Measurements from ENCODE around the gene PSMD13.

The PSMD13 gene

GRCh38 chr11:287821-288477, 51.2 kb downstream of the PSMD13 start:
- no peak for TF ChIP-seq TAF1 (IDR thresholded peaks at IDR 0.05; ENCODE audit: borderline replicate concordance, insufficient read depth, low read length)
- TF ChIP-seq, protein P1, sequence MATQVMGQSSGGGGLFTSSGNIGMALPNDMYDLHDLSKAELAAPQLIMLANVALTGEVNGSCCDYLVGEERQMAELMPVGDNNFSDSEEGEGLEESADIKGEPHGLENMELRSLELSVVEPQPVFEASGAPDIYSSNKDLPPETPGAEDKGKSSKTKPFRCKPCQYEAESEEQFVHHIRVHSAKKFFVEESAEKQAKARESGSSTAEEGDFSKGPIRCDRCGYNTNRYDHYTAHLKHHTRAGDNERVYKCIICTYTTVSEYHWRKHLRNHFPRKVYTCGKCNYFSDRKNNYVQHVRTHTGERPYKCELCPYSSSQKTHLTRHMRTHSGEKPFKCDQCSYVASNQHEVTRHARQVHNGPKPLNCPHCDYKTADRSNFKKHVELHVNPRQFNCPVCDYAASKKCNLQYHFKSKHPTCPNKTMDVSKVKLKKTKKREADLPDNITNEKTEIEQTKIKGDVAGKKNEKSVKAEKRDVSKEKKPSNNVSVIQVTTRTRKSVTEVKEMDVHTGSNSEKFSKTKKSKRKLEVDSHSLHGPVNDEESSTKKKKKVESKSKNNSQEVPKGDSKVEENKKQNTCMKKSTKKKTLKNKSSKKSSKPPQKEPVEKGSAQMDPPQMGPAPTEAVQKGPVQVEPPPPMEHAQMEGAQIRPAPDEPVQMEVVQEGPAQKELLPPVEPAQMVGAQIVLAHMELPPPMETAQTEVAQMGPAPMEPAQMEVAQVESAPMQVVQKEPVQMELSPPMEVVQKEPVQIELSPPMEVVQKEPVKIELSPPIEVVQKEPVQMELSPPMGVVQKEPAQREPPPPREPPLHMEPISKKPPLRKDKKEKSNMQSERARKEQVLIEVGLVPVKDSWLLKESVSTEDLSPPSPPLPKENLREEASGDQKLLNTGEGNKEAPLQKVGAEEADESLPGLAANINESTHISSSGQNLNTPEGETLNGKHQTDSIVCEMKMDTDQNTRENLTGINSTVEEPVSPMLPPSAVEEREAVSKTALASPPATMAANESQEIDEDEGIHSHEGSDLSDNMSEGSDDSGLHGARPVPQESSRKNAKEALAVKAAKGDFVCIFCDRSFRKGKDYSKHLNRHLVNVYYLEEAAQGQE (IDR thresholded peaks at IDR 0.05; ENCODE audit: insufficient read depth in 1 of 2, low read depth in 2 of 2, low read length in 2 of 2) = no peak
- TF ChIP-seq FOXP2 (optimal IDR thresholded peaks at IDR 0.05; ENCODE audit: borderline replicate concordance, extremely low read depth, extremely low read length, insufficient read depth) = no peak

DNA sequence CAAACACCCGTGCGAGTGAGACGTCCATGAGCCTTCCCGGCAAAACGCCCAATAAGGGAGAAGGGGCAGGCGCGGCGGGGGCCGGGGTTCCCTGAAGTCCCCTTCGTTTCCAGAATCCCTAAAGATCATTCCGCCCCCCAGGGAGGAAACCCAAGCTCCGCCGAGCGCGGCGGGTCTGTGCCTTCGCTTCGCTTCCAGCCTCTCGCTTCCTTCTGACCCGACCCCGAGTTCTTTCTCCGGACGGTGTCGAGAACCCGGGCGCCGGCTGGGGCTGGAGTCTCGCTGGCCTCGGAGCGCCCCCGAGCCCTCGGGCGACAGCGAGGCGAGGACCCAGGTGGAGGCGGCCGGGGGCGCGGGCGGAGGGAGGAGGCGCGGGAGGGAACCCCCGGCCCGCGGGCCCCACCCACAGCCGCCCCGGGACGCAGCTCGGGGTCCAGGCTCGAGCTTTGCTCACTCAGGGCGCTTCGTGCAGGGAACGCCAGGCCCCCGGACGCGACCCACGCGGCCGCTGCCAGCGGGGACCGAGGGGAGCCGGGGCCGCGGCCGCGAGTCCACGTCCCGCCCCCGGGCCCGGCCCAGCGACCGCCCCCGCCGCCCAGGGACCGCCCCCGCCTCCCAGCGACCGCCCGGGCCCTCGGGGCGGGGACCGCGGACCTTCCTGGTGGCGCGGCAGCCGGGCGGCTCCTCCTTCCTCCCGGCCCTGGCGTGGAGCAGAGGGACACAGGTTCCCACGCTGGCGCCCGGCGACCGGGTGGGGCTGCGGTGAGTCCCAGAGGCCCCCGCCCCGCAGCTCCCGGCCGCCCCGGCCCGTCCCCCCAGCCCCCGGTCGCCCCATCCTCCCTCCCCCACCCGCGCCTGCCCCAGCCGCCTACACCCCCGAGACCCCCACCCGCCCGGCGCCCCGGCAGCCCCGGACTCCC, 52.0 kb downstream of the PSMD13 start, which contains the start of gene PGGHG:
Gene PGGHG (plus strand): TSS at position 649 of the 920 bp plus-strand sequence. CDS start 691 bp downstream, outside the sequence.
- TF ChIP-seq FOXP2 (optimal IDR thresholded peaks at IDR 0.05; ENCODE audit: borderline replicate concordance, extremely low read depth, extremely low read length, insufficient read depth) (no peak), POLR2AphosphoS5 (IDR thresholded peaks at IDR 0.05; ENCODE audit: low read depth, low read length) (peak; percentile 54; the same call in 1 of the 2 replicates)

- TF ChIP-seq, protein P1 (IDR thresholded peaks at IDR 0.05; ENCODE audit: insufficient read depth in 1 of 2, low read depth in 2 of 2, low read length in 2 of 2) = no peak
- TF ChIP-seq TAF1 (IDR thresholded peaks at IDR 0.05; ENCODE audit: borderline replicate concordance, insufficient read depth, low read length) = no peak
- no peak for TF ChIP-seq FOXP2 (optimal IDR thresholded peaks at IDR 0.05; ENCODE audit: borderline replicate concordance, extremely low read depth, extremely low read length, insufficient read depth)
- no peak for TF ChIP-seq SIN3A (IDR thresholded peaks at IDR 0.05; ENCODE audit: borderline replicate concordance, insufficient read depth, low read length)
- TF ChIP-seq POLR2AphosphoS5 (IDR thresholded peaks at IDR 0.05; ENCODE audit: low read depth, low read length) = no peak
Measured at GRCh38 chr11:289398-289711, 52.6 kb downstream of the PSMD13 start.

GRCh38 chr11:289712-290620, 53.2 kb downstream of the PSMD13 start:
- TF ChIP-seq SIN3A (IDR thresholded peaks at IDR 0.05; ENCODE audit: borderline replicate concordance, insufficient read depth, low read length) (no peak), FOXP2 (optimal IDR thresholded peaks at IDR 0.05; ENCODE audit: borderline replicate concordance, extremely low read depth, extremely low read length, insufficient read depth) (no peak), TAF1 (IDR thresholded peaks at IDR 0.05; ENCODE audit: borderline replicate concordance, insufficient read depth, low read length) (no peak), POLR2AphosphoS5 (IDR thresholded peaks at IDR 0.05; ENCODE audit: low read depth, low read length) (no peak)
- TF ChIP-seq, protein P1 (IDR thresholded peaks at IDR 0.05; ENCODE audit: insufficient read depth in 1 of 2, low read depth in 2 of 2, low read length in 2 of 2) = no peak

DNA sequence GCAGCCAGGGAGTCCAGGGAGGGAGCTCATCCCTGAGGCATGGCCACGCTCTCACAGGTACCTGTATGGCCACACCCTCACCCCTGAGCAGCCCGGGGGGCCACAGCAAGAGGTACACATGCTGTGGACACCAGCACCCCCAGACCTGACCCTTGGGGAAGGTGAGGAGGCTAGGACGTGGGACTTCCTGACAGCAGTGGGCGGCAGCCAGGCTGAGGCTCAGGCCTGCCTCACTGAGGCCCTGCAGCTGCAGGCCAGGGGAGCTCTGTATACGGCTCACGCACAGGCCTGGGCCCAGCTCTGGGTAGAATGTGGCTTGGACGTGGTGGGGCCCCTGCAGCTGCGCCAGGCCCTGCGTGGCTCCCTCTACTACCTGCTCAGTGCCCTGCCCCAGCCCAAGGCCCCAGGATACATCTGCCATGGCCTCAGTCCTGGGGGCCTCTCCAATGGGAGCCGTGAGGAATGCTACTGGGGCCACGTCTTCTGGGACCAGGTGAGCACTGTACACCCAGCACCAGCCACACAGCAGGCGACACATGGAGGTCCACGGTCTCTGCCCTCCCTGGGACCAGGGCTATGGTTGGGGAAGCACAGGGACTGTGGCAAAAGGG, 54.0 kb downstream of the PSMD13 start:
- TF ChIP-seq FOXP2 (optimal IDR thresholded peaks at IDR 0.05; ENCODE audit: borderline replicate concordance, extremely low read depth, extremely low read length, insufficient read depth) (no peak), SIN3A (IDR thresholded peaks at IDR 0.05; ENCODE audit: borderline replicate concordance, insufficient read depth, low read length) (no peak), TAF1 (IDR thresholded peaks at IDR 0.05; ENCODE audit: borderline replicate concordance, insufficient read depth, low read length) (no peak), POLR2AphosphoS5 (IDR thresholded peaks at IDR 0.05; ENCODE audit: low read depth, low read length) (no peak)
- TF ChIP-seq, protein P1 (IDR thresholded peaks at IDR 0.05; ENCODE audit: insufficient read depth in 1 of 2, low read depth in 2 of 2, low read length in 2 of 2) = no peak
